ENCODE results near the gene LEAP2.

The LEAP2 gene

GRCh38 chr5:132915681-132916080 is 42.2 kb downstream of the LEAP2 start:
- Histone ChIP-seq H3K4me3 (no peak overlapping the region), H3K27ac (no peak overlapping the region)

GRCh38 chr5:132916086-132916485 is 42.6 kb downstream of the LEAP2 start:
- Histone ChIP-seq H3K27ac (no peak overlapping the region), H3K4me3 (no peak overlapping the region)

All from skin epidermis (tissue), 12 donors.